ENCODE measurements around the gene COL21A1.

DNA sequence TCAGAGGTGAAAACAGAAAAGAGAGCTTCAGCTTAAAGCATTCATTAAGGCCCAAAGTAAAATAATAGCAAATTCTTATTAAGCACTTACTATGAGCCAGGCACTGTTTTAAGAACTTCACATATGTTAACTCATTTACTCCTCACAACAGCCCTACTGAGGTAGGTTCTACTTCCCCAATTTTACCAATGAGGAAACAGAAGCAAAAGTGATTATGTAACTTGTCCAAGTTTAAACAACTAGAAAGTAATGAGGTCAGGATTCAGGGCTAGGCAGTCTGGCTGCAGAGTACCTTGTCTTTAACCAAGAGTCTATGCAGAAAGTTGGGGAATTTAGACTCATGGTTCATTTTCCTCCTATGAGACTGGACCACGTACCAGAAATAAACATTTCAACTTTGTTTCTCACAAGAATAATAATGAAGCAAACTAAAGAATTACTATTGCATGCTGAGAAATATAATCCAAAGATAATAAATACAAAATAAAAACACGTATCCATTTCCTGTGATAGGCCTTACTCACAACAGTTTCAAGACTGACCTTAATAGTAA, 3.8 kb downstream of the COL21A1 start:
- no peak for TF ChIP-seq CTCF (IDR thresholded peaks at IDR 0.05)
- no peak for TF ChIP-seq POLR2A (IDR thresholded peaks at IDR 0.05)
